Measurements from ENCODE around the gene VIPR2.
"Not testable (repeated sequence)": the region's sequence is repeated elsewhere in the genome, so short reads cannot be mapped to it uniquely, and the experiment has no call there.

The VIPR2 gene

DNA sequence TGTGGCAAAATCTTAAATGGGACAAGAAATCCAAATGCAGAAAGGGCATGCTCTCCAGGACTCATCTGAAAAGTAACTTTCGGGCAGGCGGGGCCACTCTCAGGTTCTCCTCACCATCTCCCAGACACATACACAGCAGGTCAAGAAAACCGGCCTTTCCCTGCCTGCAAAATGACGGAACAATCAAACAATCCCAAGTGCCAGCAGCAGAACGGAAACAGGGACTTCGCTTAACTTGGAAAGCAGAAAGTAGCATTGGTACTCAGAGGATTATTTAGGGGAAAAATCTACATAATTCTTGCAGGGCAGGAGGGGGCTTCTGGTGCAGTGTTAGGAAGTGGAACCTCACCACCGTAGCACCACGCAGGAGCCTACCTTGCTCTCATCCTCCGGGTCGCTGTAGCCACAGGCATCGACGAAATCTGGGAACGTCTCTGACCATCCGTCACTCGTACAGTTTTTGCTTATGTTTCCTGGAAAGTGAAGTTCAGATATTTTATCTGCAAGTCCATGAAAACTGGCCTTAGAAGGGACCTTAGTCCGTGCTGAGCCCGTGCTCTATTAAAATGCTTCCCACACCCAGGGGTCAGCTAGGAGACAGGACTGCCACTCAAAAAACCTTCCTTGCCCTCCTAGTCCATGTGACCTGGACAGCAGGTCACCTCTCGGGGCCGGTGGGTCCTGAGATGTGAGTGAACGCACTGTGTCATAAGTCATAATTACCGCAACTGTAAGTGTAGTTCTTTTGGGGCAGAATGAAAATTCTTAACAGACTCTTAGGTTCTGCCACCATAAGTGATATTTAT, 41.1 kb downstream of the VIPR2 start:
- DNase-seq: no peak

GRCh38 chr7:159102681-159103381, 41.8 kb downstream of the VIPR2 start:
- DNase-seq: no peak

DNA sequence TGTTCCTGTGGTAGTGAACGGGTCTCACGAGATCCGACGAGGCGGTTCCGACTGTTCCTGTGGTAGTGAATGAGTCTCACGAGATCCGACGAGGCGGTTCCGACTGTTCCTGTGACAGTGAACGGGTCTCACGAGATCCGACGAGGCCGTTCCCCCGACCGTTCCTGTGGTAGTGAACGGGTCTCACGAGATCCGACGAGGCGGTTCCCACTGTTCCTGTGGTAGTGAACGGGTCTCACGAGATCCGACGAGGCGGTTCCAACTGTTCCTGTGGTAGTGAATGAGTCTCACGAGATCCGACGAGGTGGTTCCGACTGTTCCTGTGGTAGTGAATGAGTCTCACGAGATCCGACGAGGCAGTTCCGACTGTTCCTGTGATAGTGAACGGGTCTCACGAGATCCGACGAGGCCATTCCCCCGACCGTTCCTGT, 43.0 kb downstream of the VIPR2 start:
- DNase-seq: not testable (repeated sequence)

DNA sequence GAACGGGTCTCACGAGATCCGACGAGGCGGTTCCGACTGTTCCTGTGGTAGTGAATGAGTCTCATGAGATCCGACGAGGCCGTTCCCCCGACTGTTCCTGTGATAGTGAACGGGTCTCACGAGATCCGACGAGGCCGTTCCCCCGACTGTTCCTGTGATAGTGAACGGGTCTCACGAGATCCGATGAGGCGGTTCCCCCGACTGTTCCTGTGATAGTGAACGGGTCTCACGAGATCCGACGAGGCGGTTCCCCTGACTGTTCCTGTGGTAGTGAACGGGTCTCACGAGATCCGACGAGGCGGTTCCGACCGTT, 43.6 kb downstream of the VIPR2 start:
- DNase-seq: not testable (repeated sequence)

- not testable (repeated sequence) for DNase-seq
These were observed 44.2 kb downstream of the VIPR2 start for GRCh38 chr7:159100281-159101082.

DNA sequence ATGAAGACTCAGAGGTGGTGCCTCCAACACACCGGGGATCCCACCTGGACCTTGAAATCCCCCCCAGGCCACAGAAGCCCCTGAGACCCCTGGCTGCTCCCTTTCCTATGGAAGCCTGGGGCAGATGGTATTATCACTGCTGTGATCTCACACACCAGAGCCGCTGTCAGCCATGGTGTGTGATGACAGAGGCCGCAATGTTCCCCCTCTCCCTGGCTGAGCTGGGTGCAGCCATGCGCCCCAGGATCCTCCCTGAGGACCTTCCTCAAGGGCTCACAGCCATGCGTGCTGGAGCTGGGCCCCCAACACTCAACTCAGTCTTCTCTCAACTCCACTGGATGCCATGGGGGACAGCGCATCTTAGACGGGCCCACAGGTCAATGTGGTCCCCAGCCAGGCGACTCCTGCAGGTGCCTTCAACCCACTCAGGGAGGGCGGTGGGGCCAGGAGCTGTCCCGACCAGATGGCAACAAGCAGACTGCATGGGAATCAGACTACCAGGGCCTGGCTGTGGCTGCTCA, 44.9 kb downstream of the VIPR2 start:
- DNase-seq: no peak

DNA sequence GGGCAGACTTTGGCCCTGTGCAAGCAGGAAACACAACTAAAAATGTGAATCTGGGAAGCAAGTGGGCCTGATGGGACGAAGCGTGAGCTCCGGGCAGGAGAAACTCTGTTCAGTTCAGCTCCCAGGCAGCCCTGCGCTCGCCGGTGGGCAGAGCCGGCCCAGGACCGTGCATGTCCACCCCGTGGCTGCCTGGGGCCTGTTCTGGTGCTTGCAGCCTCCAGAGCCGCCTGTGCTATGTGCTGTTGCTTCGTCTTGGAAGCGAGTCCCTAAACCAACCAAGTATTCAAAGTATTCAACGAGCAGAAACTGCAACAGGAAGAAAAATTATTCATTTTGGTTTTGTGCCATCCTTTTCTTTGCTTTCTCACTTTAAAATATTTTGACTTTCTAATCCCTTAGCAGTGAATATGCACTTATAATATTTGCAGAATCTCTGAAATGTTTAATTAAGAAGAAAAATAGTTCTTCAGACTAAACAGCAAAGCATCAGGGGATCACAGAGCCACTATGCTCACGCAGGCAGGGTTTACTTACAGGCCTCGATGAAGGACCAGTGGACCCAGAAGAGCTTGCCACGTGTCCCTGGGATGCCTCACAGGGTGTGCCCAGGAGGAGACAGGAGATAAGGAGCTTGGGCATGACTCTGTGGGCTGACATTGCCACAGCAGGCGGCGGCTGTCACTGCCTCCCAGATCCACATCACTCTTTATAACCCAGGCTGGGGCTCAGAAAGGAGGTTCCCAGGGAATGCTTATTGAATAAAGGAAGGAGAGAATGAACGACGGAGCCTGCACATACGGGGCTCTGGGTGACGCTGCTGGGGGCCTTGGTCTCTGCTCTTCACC, 45.6 kb downstream of the VIPR2 start:
- DNase-seq: no peak

- DNase-seq: no peak
These were observed 46.3 kb downstream of the VIPR2 start for GRCh38 chr7:159098424-159098786.

- DNase-seq: no peak
These were observed 46.8 kb downstream of the VIPR2 start for GRCh38 chr7:159097661-159098423.

DNA sequence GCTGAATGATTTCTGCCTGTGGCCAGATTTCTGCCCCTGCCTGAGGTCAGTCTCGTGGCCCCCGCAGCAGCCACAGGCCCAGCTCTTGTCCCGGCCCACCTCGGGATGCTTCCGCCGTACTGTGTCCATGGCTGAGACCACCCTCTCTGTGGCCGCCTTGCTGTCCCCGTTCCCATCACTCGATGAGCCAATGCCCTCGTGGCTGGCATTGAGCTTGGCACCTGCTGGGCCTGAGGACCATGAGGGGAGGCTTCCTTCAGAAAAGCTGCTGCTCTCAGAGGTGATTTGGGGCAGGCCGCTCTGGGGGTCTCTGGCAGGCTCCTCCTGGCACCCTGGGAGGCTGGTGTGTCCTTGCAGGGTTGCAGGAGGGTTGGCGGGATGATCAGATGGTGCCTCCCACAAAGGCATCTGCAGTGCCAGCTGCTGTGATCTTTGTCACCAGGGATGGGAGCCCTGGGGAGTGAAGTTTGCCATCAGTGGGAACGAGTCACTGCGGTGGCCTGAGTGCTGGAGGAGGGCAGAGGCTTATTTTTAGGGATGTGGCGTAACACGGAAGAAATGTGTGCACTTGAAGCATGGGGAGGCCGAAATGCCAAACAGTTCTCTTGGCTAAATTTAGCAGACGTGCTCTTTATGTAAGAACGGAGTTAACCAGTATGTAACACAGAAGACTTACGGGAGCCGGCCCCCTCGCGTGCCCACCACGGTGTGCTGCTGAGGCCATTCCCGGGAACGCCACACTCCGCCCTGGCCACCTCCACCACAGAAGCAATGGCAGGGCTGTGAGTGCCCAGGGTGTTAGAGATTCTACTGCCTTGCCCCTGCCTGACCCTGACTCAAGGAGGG, 47.7 kb downstream of the VIPR2 start:
- DNase-seq: no peak

GRCh38 chr7:159095979-159096411, 48.7 kb downstream of the VIPR2 start:
- DNase-seq: no peak

- no peak for DNase-seq
These were observed 49.5 kb downstream of the VIPR2 start for GRCh38 chr7:159094919-159095915.

GRCh38 chr7:159094023-159094740, 50.5 kb downstream of the VIPR2 start:
- no peak for DNase-seq

DNA sequence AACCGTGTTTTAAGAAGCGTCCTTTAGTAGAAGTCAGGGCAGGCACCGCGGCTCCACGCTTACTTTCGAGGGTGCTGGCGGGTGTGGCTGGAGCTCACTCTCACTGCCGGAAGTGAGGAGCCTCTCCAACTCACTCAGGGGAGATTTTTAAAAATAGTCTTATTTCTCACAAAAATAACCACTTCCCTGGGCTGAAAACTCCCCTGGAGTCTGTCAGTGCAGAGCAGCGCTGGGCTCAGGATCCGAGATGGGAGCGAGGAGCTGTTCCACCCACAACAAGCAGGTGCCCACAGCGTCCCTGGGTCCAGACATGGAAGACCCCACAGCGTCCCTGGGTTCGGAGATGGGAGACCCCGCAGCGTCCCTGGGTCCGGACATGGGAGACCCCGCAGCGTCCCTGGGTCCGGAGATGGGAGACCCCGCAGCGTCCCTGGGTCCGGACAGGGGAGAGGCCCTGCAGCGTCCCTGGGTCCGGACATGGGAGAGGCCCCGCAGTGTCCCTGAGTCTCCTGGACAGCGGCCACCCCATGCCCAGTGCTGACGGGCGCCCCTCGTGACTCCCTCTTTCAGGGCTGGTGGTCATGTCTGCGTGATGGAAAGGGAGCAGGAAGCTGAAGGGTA, 51.2 kb downstream of the VIPR2 start:
- DNase-seq: no peak

DNA sequence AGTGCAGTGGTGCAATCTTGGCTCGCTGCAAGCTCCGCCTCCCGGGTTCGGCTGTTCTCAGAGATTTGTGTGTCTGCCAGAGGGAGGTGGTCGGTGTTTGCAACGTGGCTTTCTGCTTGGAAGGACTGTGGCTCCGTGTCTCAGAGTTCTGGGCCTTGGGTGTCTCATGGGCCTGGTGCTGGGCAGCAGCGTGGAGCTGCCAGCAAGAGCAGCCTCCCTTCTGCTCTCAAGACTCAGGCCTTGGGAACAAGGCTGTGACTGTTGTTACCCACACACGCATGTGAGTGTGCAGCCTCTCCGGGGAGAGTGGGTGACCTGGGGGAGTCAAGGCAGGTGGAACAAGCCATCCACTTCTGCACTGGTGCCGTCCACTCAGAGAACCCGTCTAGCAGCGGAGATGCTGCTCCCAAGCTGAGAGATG, 52.0 kb downstream of the VIPR2 start:
- no peak for DNase-seq

- no peak for DNase-seq
These were observed 52.9 kb downstream of the VIPR2 start for GRCh38 chr7:159091480-159092475.

DNA sequence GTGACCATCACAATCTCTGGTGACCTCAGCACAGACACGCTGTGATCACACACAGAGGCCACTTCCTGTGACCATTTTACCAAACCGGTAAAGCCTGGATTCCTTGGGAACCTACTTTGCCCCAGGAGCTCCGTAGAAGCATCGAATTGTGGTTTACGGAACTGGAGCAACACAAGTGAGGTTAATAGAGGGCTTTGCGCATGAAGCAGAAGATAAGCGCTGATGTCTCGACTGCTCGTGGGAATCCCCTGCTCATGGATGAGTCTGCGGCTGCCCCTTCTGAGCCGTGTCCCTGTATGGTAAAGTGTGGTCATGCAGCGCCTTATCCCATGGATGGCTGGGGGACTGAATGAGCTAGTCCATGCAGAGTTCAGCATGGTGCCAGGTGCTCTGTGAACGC, 53.6 kb downstream of the VIPR2 start:
- no peak for DNase-seq
